NCI-H146 treated with DMSO at 0.1 percent for 48 hours (cell line): ENCODE data around the gene GALNT2.
A peak's percentile ranks its signal among the peaks of the same experiment; 100 is the strongest.

Experiments
- DNase-seq: peaks from one replicate; lab custom pipeline; 2025; ENCODE audit not compliant: unreplicated experiment; lab: John Stamatoyannopoulos, UW

GALNT2 gene

GRCh38 chr1:230226007-230226800 is 159.2 kb downstream of the GALNT2 start:
- DNase-seq: no peak

- no peak for DNase-seq
These were observed 159.8 kb downstream of the GALNT2 start for GRCh38 chr1:230226814-230227213.

DNA sequence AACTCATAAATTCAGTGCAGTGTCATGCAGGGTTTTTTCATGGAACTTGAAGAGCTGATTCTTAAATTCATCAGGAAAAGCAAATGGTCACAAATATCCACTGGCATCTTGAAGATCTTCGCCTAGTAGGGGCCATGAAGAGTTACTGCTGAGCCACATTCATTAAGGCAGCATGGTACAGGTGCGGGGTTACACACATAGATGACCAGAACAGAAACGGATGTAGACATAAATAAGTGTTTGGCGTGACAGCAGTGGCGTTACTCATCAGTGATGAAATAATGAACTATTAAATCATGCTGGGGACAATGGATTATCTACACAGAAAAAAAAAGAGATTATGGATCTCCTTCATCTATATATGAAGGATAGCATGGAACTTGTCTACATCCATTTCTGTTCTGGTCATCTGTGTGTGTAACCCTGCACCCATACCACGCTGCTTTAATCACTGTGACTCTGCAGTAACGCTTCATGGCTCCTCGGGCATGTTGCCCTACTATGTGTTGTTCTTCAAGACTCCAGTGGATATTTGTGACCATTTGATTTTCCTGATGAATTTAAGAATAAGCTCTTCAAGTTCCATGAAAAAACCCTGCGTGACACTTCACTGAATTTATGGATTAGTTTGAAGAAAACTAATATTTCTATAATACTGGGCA is 161.3 kb downstream of the GALNT2 start:
- DNase-seq: no peak

- no peak for DNase-seq
These were observed 163.2 kb downstream of the GALNT2 start for GRCh38 chr1:230230273-230230672.

DNA sequence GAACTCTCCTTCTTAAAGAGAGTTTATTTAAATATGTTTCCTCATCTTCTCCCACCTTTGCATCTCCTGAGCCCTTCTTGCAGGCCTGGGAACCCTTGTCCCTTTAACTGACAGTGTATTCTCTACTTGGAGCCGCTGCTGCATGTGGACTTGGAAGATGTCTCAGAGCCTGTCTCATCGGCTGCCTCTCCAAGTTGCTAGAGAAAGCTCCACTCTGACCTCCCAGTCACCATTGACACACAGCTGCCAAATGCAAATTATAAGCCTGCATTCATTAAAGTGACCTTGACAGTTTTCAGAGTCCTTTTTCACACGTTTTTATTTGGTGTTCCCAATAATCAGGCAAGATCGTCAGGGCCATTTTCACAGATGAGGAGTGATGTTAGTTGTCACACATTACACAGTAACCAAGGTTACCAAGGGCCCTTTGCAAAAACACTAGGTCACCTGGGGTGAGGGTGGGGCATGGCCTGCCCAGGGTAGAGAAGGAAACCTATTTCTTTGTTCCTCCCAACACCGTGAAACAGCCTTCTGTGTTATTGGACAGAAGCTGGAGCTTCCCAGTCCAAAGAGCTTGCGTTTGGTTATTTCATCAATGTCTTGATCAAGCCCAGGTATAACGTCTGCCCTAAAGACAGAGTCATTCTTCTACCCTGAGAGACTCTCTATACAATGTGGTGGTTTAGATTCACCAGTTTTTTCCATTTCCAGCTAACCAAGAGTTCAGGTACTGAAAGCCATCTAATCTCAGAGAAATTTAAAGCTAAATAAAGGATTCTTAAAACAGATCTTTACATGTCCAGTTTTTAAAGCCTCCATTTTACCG is 164.1 kb downstream of the GALNT2 start:
- peak; percentile 30 for DNase-seq

DNA sequence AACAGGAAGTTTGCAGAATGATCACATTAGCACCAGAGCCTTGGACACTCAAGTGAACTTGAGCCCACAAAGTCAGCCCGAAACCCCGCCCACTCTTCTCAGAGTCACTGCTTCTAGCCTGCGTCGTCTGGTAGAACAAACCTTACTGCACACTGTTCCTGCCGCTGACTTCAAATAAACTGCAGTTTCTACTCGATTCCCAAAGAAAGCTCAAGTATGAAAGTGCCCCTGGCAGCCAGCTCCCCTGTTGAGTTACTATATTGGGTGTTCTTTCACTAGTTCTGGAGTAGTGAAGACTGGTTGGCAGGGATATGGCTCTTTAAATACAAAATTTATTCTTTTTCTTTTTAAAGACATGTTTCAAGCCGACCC is 164.7 kb downstream of the GALNT2 start:
- peak; percentile 30 for DNase-seq

- peak; percentile 44 for DNase-seq
These were observed 165.3 kb downstream of the GALNT2 start for GRCh38 chr1:230232371-230232771.

DNA sequence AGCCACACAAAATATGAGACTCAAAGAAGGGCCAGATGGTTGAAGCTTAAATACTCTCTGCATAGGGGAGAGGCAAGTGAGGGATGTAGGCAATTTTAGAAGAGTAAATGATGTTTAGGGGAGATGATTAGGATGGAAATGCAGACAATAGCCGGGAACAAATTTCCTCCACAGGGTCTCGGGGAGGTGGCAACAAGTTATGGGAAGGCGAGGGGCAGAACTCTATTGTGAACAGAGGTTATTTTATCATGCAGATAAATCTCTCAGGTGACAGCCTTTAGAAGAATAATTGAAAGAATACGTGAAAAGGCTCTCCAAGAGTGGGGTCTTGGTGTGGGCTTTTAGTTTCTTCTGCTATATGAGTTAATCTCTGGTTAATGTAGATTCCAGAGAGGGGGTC is 166.7 kb downstream of the GALNT2 start:
- DNase-seq: no peak

DNA sequence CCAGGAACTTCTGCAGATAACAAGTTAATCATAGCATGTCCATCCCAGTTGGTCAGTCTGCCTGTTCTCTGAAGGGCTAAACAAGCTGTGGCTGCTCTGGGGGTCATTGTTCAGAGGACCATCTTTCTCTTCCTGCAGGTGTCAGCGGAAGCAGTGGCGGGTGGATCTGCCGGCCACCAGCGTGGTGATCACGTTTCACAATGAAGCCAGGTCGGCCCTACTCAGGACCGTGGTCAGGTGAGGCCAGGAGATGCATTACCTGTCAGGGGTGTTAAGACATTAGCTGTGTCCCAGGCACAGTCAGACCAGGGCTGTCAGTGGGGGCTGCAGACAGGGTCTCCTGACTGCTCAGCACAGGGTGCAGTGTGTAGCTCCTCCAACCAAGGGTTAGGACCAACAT is 168.8 kb downstream of the GALNT2 start:
- no peak for DNase-seq

DNA sequence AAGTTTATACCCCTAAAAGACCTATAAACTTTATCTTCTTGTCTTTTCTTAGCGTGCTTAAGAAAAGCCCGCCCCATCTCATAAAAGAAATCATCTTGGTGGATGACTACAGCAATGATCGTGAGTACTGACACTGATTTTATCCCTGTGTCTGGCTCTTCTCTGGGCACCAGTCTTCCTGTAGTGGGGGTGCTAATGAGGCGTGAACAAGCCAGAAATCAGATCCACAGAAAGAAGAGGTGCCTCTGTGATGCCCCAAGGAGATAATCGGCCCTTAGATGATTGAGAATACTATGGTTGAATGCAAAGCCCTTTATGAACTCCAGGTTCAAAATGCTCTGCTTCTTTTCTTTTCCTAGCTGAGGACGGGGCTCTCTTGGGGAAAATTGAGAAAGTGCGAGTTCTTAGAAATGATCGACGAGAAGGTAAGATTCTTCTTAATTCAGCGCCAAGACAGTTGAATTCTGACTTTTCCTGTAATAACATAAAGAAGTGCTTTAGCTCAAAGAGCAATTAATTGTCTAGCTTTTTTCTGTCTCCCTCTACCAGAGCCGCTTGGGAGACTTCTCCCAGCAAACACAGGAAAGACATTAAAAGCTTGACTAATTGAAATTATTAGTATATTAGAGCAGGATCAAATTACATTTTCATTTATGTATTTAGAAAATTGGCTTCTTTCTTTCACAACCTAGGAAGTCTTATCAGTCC is 169.4 kb downstream of the GALNT2 start:
- no peak for DNase-seq

DNA sequence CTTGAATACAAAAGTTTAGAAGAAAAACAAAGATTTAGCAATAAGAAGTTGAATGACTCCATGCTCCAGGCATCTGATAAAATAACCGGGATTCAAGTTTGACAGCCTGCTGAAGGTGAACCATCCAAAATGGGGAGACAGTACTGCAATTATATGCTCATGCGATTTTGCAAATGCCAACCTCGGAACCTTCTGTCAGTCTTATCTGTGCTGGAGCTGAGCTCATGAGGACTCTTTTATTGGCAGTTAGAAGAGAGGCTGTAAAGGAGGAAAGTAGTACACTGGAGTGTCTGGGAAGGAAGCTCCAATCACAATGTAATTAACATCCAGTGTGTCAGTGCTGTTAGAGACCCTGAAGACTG is 170.0 kb downstream of the GALNT2 start:
- no peak for DNase-seq

DNA sequence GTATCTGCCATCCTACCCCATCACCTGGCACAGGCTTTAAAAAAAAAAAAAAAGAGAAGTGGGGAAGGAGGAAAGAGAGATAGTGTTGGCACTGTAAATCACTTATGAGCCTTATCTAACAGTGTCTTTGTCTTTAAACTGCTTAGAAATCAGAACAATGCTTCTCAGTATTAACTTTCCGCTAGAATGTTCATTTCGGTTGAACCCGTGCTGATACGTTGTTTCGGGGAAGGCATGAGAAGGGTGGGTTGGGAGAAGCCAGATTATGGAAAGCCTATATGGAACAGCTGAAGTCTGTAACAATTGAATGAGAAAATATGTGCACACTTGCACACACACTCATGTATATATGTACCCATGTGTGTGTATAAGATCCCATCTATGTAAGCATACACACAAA is 170.8 kb downstream of the GALNT2 start:
- DNase-seq: no peak

DNA sequence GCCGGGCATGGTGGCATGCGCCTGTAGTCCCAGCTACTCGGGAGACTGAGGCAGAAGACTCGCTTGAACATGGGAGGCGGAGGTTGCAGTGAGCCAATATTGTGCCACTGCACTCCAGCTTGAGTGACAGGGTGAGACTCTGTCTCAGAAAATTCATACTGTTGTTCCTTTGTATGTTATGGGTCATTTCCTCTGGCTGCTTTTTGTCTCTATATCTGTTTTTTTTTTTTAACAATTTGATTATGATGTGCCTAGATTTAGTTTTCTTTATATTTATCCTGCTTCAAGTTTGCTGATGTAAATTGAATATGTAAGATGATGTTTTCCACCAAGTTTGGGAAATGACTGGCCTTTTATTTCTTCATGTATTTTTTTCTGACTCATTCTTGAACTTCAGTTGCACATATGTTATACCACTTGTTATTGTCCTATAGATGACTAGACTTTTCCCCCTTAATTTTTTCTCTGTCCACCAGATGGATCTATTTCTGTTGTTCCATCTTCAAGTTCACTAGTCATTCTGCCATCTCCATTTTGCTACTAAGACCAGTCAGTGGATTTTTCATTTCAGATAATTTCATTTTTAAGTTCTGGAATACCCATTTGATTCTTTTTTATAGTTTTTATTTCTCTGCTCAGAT is 173.5 kb downstream of the GALNT2 start:
- no peak for DNase-seq

GRCh38 chr1:230242326-230242725 is 175.3 kb downstream of the GALNT2 start:
- no peak for DNase-seq

DNA sequence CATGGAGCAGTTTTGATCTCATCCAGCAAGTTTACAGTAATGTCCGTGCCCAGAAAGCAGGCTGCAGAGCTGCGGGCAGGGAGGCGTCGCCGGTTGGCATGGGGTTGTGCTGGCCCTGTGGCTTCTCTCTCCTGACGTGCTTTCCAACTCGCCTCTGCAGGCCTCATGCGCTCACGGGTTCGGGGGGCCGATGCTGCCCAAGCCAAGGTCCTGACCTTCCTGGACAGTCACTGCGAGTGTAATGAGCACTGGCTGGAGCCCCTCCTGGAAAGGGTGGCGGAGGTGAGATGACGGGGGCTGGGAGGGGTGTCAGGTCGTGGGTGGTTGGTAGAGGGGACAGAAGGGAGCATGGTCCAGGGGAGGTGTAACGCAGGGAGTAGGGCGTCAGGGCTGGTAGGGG is 176.1 kb downstream of the GALNT2 start:
- DNase-seq: no peak

- no peak for DNase-seq
These were observed 176.7 kb downstream of the GALNT2 start for GRCh38 chr1:230243583-230244353.

- DNase-seq: no peak
These were observed 179.5 kb downstream of the GALNT2 start for GRCh38 chr1:230246551-230246950.

DNA sequence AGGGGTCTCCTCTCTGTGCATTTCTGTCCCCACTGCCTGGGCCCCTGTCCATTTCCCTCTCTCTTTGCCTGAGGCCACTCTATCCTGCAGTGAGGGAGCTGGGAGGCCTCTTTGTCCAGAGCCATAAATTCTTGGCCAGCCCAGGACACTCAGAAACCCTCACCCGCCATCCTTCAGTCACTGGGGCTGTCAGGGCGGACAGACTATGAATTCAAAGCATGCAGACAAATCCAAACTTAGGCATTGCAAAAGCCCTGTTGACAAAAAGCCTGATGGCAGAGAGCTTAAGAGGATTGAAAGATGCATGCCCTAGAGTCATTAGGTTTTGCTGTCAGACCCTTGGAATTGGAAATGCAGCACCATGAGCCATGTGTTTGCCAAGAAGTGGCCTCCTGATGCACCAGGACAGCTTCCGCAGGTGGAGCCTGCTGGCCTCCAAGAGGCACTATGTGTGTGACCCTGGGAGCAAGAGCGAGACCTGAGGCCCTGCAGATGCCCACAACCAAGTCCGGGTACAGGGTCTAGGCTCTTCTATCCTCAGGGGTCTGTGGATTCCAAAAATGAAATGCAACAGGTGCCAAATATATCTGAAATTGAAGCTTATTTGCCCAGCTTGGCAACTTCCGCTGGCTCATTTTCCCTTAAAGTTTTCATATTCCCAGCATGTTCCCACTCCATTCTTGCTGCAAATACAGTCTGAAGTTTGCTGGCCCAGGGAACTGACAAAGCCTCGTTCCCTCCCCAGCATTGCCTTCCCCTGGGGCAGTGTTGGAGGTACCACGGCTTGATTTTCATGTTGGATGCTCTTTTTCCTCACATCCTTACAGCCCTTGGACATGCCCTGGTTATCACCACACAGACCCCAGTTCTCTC is 181.2 kb downstream of the GALNT2 start:
- no peak for DNase-seq

DNA sequence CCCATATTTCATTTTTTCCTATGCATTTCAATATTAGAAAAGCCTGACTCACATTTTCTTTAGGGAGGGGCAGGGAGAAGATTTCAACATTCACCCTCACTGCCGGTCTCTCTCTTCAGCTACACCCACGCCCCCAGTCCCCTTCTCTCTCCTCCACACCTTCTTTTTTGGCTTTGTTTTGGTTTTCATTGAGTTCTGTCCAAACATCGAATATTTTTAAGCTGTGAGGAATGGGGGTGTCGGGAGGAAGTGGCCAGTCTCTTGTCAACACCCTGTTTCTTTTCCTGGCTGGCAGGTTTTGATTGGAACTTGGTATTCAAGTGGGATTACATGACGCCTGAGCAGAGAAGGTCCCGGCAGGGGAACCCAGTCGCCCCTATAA is 181.8 kb downstream of the GALNT2 start:
- no peak for DNase-seq
